HCT116 (cell line): ENCODE data around the gene CNPPD1. TPM values are rescaled to one million over a fixed set of nuclear protein-coding genes. Genes with fewer than 3 reads are reported as not detected.

Experiments used
- ATAC-seq: fragments of 200-7000 bp; cut with Tn5 transposase; 2 replicates; pipeline ENCODE4 v1.9.1; 2020; ENCODE audit warnings: mild to moderate bottlenecking, moderate library complexity
- BruUV-seq: library from RNA; stranded (reverse); fragments of 400-500 nt; replicated peaks from 2 replicates; lab custom pipeline; 2021; lab: Mats Ljungman, UMichigan
- CTCF ChIA-PET: fragments of 300-600 bp; sonication (Branson Sonifier 250); formaldehyde crosslinking; loops from one replicate; lab custom pipeline; 2021; ENCODE audit warnings: antibody characterized with exemption; lab: Charles Lee
- POLR2A ChIA-PET: fragments of 300-600, 350-600 bp; sonication (Branson Sonifier 250); formaldehyde crosslinking; loops from one replicate; lab custom pipeline; 2021; ENCODE audit warnings: antibody characterized with exemption; lab: Charles Lee
- RAD21 ChIA-PET, 2 experiments: fragments of 300-600 bp; sonication (Branson Sonifier 250); formaldehyde crosslinking; loops; one replicate each; lab custom pipeline; 2023; ENCODE audit warnings: low total read pairs in 2 of 2; ENCODE audit not compliant: uncharacterized antibody in 2 of 2, unreplicated experiment in 2 of 2, low non-redundant PET in 1 of 2; lab: Charles Lee
- DNase-seq: peaks from one replicate; pipeline ENCODE4 v3.0.0-alpha.2; 2010; ENCODE audit warnings: low read depth, low spot score
- H2AFZ ChIP-seq: fragments of 200-600 bp; shearing (Covaris generic), sonication (generic); 2 replicates; pipeline ENCODE4 v1.6.1; 2017; ENCODE audit warnings: low read depth, mixed run types, mixed read lengths, antibody characterized with exemption, low read length; ENCODE audit not compliant: poor library complexity, severe bottlenecking
- H3K27ac ChIP-seq: 2 replicates; pipeline ENCODE4 v1.5.1; 2012; ENCODE audit warnings: low read depth, low read length
- H3K27me3 ChIP-seq: fragments of 200-600 bp; sonication (generic); 2 replicates; pipeline ENCODE4 v1.6.1; 2016; ENCODE audit warnings: mixed run types, low read length, mixed read lengths; ENCODE audit not compliant: insufficient read depth
- H3K36me3 ChIP-seq, 2 experiments: fragments of 200-500 bp in 1 of 2; fragments of 200-600 bp in 1 of 2; sonication (Bioruptor generic) in 1 of 2; sonication (generic) in 1 of 2; 2 replicates each; pipeline versions ENCODE4 v1.5.1 to v1.6.1; 2014 to 2016; ENCODE audit warnings: low read length in 2 of 2, inconsistent platforms in 1 of 2, mixed read lengths in 1 of 2, mixed run types in 1 of 2; ENCODE audit not compliant: insufficient read depth in 2 of 2, control insufficient read depth in 1 of 2
- H3K4me1 ChIP-seq, 2 experiments: fragments of 200-600 bp in 1 of 2; sonication (generic) in 1 of 2; 2 replicates each; pipeline versions ENCODE4 v1.5.1 to v1.6.1; 2012 to 2017; ENCODE audit warnings: low read length in 2 of 2, inconsistent platforms in 1 of 2, mild to moderate bottlenecking in 1 of 2, mixed read lengths in 1 of 2, mixed run types in 1 of 2, moderate library complexity in 1 of 2; ENCODE audit not compliant: insufficient read depth in 2 of 2, control insufficient read depth in 1 of 2
- H3K4me2 ChIP-seq: fragments of 200-600 bp; sonication (generic); 2 replicates; pipeline ENCODE4 v1.6.1; 2017; ENCODE audit warnings: mixed run types, low read length, mixed read lengths
- H3K4me3 ChIP-seq, 2 experiments: fragments of 200-600 bp in 1 of 2; sonication (generic) in 1 of 2; replicated peaks in 1 of 2; 2 replicates each; pipeline ENCODE4 v1.5.1; 2011 to 2016; ENCODE audit warnings: low read length in 2 of 2, control low read depth in 1 of 2, low read depth in 1 of 2, mild to moderate bottlenecking in 1 of 2, mixed read lengths in 1 of 2, mixed run types in 1 of 2
- H3K79me2 ChIP-seq: fragments of 200-600 bp; sonication (generic); 2 replicates; pipeline ENCODE4 v1.6.1; 2017; ENCODE audit warnings: mild to moderate bottlenecking, mixed run types, low read length, moderate library complexity, mixed read lengths; ENCODE audit not compliant: insufficient read depth
- H3K9ac ChIP-seq: fragments of 200-600 bp; sonication (generic); 2 replicates; pipeline ENCODE4 v1.6.1; 2016; ENCODE audit warnings: low read length, mixed read lengths
- H3K9me2 ChIP-seq: fragments of 200-600 bp; sonication (generic), shearing (Covaris generic); 2 replicates; pipeline ENCODE4 v1.6.1; 2017; ENCODE audit warnings: mixed run types, mild to moderate bottlenecking, moderate library complexity; ENCODE audit not compliant: insufficient read depth
- H3K9me3 ChIP-seq, 2 experiments: fragments of 200-500 bp in 1 of 2; fragments of 200-600 bp in 1 of 2; sonication (Bioruptor generic) in 1 of 2; sonication (generic) in 1 of 2; 2 replicates each; pipeline ENCODE4 v1.6.1; 2014 to 2017; ENCODE audit warnings: low read length in 2 of 2, mixed read lengths in 2 of 2, inconsistent platforms in 1 of 2, low read depth in 1 of 2, mild to moderate bottlenecking in 1 of 2, mixed run types in 1 of 2, moderate library complexity in 1 of 2; ENCODE audit not compliant: control insufficient read depth in 1 of 2, insufficient read depth in 1 of 2
- H4K20me1 ChIP-seq: fragments of 200-600 bp; sonication (generic), shearing (Covaris generic); 2 replicates; pipeline ENCODE4 v1.6.1; 2017; ENCODE audit warnings: mixed run types, mild to moderate bottlenecking, moderate library complexity; ENCODE audit not compliant: insufficient read depth
- CBX3 ChIP-seq: IDR thresholded peaks from 2 replicates; pipeline ENCODE4 v1.6.1; 2012; ENCODE audit warnings: low read depth
- EGR1 ChIP-seq: IDR thresholded peaks from 2 replicates; pipeline ENCODE4 v1.6.1; 2012; ENCODE audit warnings: low read depth
- ELF1 ChIP-seq: IDR thresholded peaks from 2 replicates; pipeline ENCODE4 v1.6.1; 2012; ENCODE audit warnings: low read depth, borderline replicate concordance
- MAX ChIP-seq: IDR thresholded peaks from 2 replicates; pipeline ENCODE4 v1.6.1; 2012
- POLR2A ChIP-seq: IDR thresholded peaks from 2 replicates; pipeline ENCODE4 v1.7.0; 2011; ENCODE audit warnings: borderline replicate concordance; ENCODE audit not compliant: insufficient read depth, insufficient read length; ENCODE audit errors: extremely low read depth
- POLR2AphosphoS5 ChIP-seq: IDR thresholded peaks from 2 replicates; pipeline ENCODE4 v1.6.1; 2011; ENCODE audit warnings: mild to moderate bottlenecking, low read depth, low read length, moderate library complexity
- RAD21 ChIP-seq: IDR thresholded peaks from 2 replicates; pipeline ENCODE4 v1.6.1; 2012; ENCODE audit warnings: low read depth, mild to moderate bottlenecking
- REST ChIP-seq: IDR thresholded peaks from 2 replicates; pipeline ENCODE4 v1.6.1; 2012; ENCODE audit warnings: low read depth
- SIN3A ChIP-seq: IDR thresholded peaks from 2 replicates; pipeline ENCODE4 v1.6.1; 2012; ENCODE audit warnings: low read depth
- YY1 ChIP-seq: IDR thresholded peaks from 2 replicates; pipeline ENCODE4 v1.6.1; 2011; ENCODE audit warnings: low read length, low read depth, moderate library complexity, mild to moderate bottlenecking; ENCODE audit not compliant: insufficient replicate concordance; ENCODE audit errors: extremely low read depth
- ZFX ChIP-seq: fragments of 450-650 bp; IDR thresholded peaks from 2 replicates; pipeline ENCODE4 v1.6.1; 2017
- intact Hi-C: fragments of 100-400 bp; cut with micrococcal nuclease; formaldehyde crosslinking; loops from 2 replicates; pipeline ENCODE4 v1.10.0; 2022
- total RNA-seq: library from RNA; stranded (reverse); gene quantifications from one replicate; pipeline ENCODE4 v1.2.1, GENCODE V29; 2021; ENCODE audit not compliant: unreplicated experiment
- TF ChIP-seq, protein P1 (sequence below): IDR thresholded peaks from 2 replicates; pipeline ENCODE4 v1.6.1; 2011; ENCODE audit warnings: mild to moderate bottlenecking, low read length, moderate library complexity; ENCODE audit not compliant: insufficient replicate concordance; ENCODE audit errors: extremely low read depth

CNPPD1 gene
- total RNA-seq, 1 experiment from 2014 or later = 41.9 TPM

- Histone ChIP-seq H3K9me3 (no peaks in the 10 kb centered on the region), H3K4me1 (peaks cover 9 to 37% of the 10 kb centered on the region in 2 experiments; a peak in 3 of 4 replicates), H3K4me3 (no peak overlapping the region), H3K79me2 (no peaks in the 10 kb centered on the region), H3K9ac (no peak overlapping the region), H3K27ac (no peak overlapping the region), H3K4me2 (0 out of 2 replicates have a peak overlapping the region, but pooled peaks have one; percentile 5), H3K27me3 (no peaks in the 10 kb centered on the region), H3K9me2 (no peaks in the 10 kb centered on the region), H2AFZ (no peak overlapping the region), H3K36me3 (peaks cover 3 to 15% of the 10 kb centered on the region in 2 experiments; a peak in 1 of 4 replicates), H4K20me1 (no peaks in the 10 kb centered on the region)
- ATAC-seq (no peak), DNase-seq (no peak)
- no peak for TF ChIP-seq POLR2A
- TF ChIP-seq CBX3 = no peak
- TF ChIP-seq YY1 = no peak
- TF ChIP-seq ZFX = no peak
- no peak for TF ChIP-seq ELF1
- intact Hi-C loops = no loop called here
- ChIA-PET CTCF (interaction anchor here (0.6 kb wide), 1 partner anchor 36 kb away, joined by 5 read pairs; no protein-coding TSS in a partner anchor), RAD21 (no interaction called here), POLR2A (interaction anchor here (2.3 kb wide), 1 partner anchor 10 kb away, joined by 18 read pairs; the partner anchor contains the start of gene ZFAND2B)
- no TSS peak for BruUV-seq
Measured at GRCh38 chr2:219216535-219216915, 39.8 kb upstream of the CNPPD1 start.

DNA sequence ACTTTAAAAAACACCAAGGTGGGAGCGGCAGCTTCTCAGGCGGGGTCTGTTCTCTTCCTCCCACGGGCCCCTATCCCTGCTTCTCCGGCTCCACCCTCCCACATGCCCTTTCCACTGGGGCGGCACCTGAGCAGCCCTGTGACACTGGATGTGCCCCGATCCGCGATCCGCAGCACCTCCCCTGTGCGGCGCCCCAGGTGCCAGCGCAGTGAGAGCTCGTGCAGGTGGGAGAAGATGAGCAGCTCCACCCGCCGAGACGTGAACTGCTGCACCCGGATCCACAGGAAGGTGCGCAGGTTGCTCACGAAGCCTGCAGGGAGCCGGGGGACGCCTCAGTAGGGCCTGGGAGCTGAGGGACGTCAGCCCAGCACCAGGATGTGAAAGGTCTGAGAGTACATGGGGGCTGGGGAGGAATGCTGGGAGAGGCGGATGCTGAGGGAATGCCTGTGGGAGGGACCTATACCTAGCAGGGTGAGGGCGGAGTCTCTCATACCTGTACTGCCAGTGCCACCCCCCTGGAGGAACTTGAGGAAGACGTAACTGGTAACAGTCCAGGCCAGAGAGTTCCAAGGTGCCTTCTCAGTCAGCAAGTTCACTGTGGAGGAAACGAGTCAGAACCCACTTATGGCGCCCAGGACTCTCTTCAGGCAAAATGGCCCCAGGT is 39.3 kb upstream of the CNPPD1 start:
- ChIA-PET RAD21 (interaction anchor here in 1 of 2 experiments (0.6 kb wide), 1 partner anchor 9 kb away, joined by 9 read pairs; the partner anchor contains the start of gene ZFAND2B), CTCF (interaction anchor here (0.6 kb wide), 1 partner anchor 37 kb away, joined by 5 read pairs; no protein-coding TSS in a partner anchor), POLR2A (interaction anchor here (2.3 kb wide), 1 partner anchor 9 kb away, joined by 18 read pairs; the partner anchor contains the start of gene ZFAND2B)
- no peaks in the 10 kb centered on the region for H3K9me3 ChIP-seq
- H3K4me2 ChIP-seq = no peak overlapping the region
- DNase-seq (no peak), ATAC-seq (no peak)
- no peak overlapping the region for H2AFZ ChIP-seq
- no peaks in the 10 kb centered on the region for H4K20me1 ChIP-seq
- peaks cover 9 to 37% of the 10 kb centered on the region in 2 experiments; a peak in 3 of 4 replicates for H3K4me1 ChIP-seq
- no peak for TF ChIP-seq EGR1
- TF ChIP-seq ELF1 = no peak
- TF ChIP-seq, protein P1, sequence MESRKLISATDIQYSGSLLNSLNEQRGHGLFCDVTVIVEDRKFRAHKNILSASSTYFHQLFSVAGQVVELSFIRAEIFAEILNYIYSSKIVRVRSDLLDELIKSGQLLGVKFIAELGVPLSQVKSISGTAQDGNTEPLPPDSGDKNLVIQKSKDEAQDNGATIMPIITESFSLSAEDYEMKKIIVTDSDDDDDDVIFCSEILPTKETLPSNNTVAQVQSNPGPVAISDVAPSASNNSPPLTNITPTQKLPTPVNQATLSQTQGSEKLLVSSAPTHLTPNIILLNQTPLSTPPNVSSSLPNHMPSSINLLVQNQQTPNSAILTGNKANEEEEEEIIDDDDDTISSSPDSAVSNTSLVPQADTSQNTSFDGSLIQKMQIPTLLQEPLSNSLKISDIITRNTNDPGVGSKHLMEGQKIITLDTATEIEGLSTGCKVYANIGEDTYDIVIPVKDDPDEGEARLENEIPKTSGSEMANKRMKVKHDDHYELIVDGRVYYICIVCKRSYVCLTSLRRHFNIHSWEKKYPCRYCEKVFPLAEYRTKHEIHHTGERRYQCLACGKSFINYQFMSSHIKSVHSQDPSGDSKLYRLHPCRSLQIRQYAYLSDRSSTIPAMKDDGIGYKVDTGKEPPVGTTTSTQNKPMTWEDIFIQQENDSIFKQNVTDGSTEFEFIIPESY = no peak
- TF ChIP-seq POLR2AphosphoS5 = no peak
- TF ChIP-seq MAX = no peak
- TF ChIP-seq REST = no peak
- no peak for TF ChIP-seq SIN3A
- TF ChIP-seq POLR2A = no peak
- no peak for TF ChIP-seq RAD21
- no peak for TF ChIP-seq CBX3
- H3K27me3 ChIP-seq = no peaks in the 10 kb centered on the region
- peaks cover 0 to 15% of the 10 kb centered on the region in 2 experiments; a peak in 1 of 4 replicates for H3K36me3 ChIP-seq
- no TSS peak for BruUV-seq
- no peak overlapping the region for H3K9ac ChIP-seq
- H3K79me2 ChIP-seq = no peaks in the 10 kb centered on the region
- no peak overlapping the region for H3K27ac ChIP-seq
- intact Hi-C loops = no loop called here
- no peaks in the 10 kb centered on the region for H3K9me2 ChIP-seq
- H3K4me3 ChIP-seq = no peak overlapping the region
